ENCODE measurements around the gene ZNF101.

- TF ChIP-seq CTCF (IDR thresholded peaks at IDR 0.05 in 8 of 11, conservative IDR thresholded peaks at IDR 0.05 in 3 of 11) (no peak), POLR2AphosphoS5 (IDR thresholded peaks at IDR 0.05) (peak in 1 of 3 donors; percentile 30)
These were observed 33.3 kb upstream of the ZNF101 start for GRCh38 chr19:19635313-19635702.
